CD4-positive, alpha-beta T cell treated with Interleukin-1 beta for 1 hour (primary cell): ENCODE data around the gene CAMP.
A peak's percentile ranks its signal among the peaks of the same experiment; 100 is the strongest.
"Not testable (repeated sequence)": the region's sequence is repeated elsewhere in the genome, so short reads cannot be mapped to it uniquely, and the experiment has no call there.

ENCODE experiments used
- DNase-seq, 2 donors: peaks; one replicate each; pipeline ENCODE4 v3.0.0-alpha.2; 2020 to 2022

The CAMP gene

GRCh38 chr3:48267782-48268181, 44.5 kb downstream of the CAMP start:
- no peak for DNase-seq

- peak; percentile 69 to 75 for DNase-seq
Observed at GRCh38 chr3:48268381-48268935, 45.2 kb downstream of the CAMP start.

GRCh38 chr3:48268936-48269561, 45.8 kb downstream of the CAMP start:
- peak in 1 of 2 donors; percentile 16 for DNase-seq

GRCh38 chr3:48269592-48269991, 46.3 kb downstream of the CAMP start:
- DNase-seq, result no peak

- DNase-seq, result no peak
Observed at GRCh38 chr3:48270306-48270705, 47.0 kb downstream of the CAMP start.

GRCh38 chr3:48271223-48271622, 47.9 kb downstream of the CAMP start:
- DNase-seq, result not testable (repeated sequence)

- no peak for DNase-seq
Observed at GRCh38 chr3:48271763-48272498, 48.6 kb downstream of the CAMP start.

GRCh38 chr3:48273594-48274211, 50.4 kb downstream of the CAMP start:
- DNase-seq, result peak; percentile 40 to 68

- no peak for DNase-seq
Observed at GRCh38 chr3:48274452-48274851, 51.2 kb downstream of the CAMP start.
